ENCODE data around the gene PDE3A. TPM values are rescaled to one million over a fixed set of nuclear protein-coding genes. Genes with fewer than 3 reads are reported as not detected.
A peak's percentile ranks its signal among the peaks of the same experiment; 100 is the strongest.

PDE3A gene
- total RNA-seq, 4 donors from 2014 or later, result 7.7 to 75.8 (median 18.7) TPM

- H3K27me3 ChIP-seq, result no peaks in the 10 kb centered on the region
- intact Hi-C loops (cut with DNase I; ENCODE audit: low total_unique reads), result no loop called here
- TF ChIP-seq POLR2A (IDR thresholded peaks at IDR 0.05) (no peak), CTCF (IDR thresholded peaks at IDR 0.05) (no peak)
- no peaks in the 10 kb centered on the region for H3K4me1 ChIP-seq
- DNase-seq, result no peak
- H3K9me3 ChIP-seq, result no peaks in the 10 kb centered on the region
- no peak overlapping the region for H3K4me3 ChIP-seq
- H3K36me3 ChIP-seq, result no peaks in the 10 kb centered on the region
- H3K27ac ChIP-seq, result no peak overlapping the region
Observed at GRCh38 chr12:20620261-20620660, 251.9 kb downstream of the PDE3A start.

- TF ChIP-seq POLR2A (IDR thresholded peaks at IDR 0.05), result no peak
- peak in 2 of 4 experiments; percentile 15 to 20 for TF ChIP-seq CTCF (IDR thresholded peaks at IDR 0.05)
- Histone ChIP-seq H3K27ac (no peak overlapping the region), H3K4me3 (no peak overlapping the region), H3K27me3 (no peaks in the 10 kb centered on the region), H3K9me3 (no peaks in the 10 kb centered on the region), H3K4me1 (peaks cover 0 to 1% of the 10 kb centered on the region in 2 donors), H3K36me3 (no peaks in the 10 kb centered on the region)
- no peak for DNase-seq
- intact Hi-C loops (cut with DNase I; ENCODE audit: low total_unique reads), result no loop called here
Observed at GRCh38 chr12:20624718-20625117, 256.4 kb downstream of the PDE3A start.

DNA sequence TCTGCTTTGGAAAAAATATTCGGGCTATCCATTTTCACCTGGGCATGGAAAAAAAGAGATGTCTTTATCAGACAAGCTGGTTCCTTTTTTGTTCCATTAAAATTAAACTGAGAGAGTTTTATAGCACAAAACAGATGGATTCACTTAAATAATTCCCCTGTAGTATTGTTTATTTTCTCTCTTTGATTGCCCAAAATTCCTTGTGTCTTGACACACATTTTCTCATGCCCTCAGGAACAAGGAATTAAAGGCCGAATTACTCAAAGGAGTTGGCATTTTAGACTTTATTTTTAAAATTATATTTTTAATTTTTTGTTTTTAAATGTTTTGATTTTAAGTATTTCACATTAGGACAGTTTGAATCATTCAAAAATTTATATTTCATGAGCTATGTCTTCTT, 257.2 kb downstream of the PDE3A start:
- no peak for DNase-seq
- no peak for TF ChIP-seq CTCF (IDR thresholded peaks at IDR 0.05)
- no peak for TF ChIP-seq POLR2A (IDR thresholded peaks at IDR 0.05)
- H3K9me3 ChIP-seq, result no peaks in the 10 kb centered on the region
- intact Hi-C loops (cut with DNase I; ENCODE audit: low total_unique reads), result no loop called here
- no peak overlapping the region for H3K27ac ChIP-seq
- H3K36me3 ChIP-seq, result no peaks in the 10 kb centered on the region
- peaks cover 0 to 4% of the 10 kb centered on the region in 2 donors for H3K4me1 ChIP-seq
- H3K27me3 ChIP-seq, result no peaks in the 10 kb centered on the region
- H3K4me3 ChIP-seq, result no peak overlapping the region

GRCh38 chr12:20627001-20627588, 258.8 kb downstream of the PDE3A start:
- Histone ChIP-seq H3K27ac (no peak overlapping the region), H3K36me3 (no peaks in the 10 kb centered on the region), H3K4me1 (peaks cover 0 to 4% of the 10 kb centered on the region in 2 donors), H3K27me3 (no peaks in the 10 kb centered on the region), H3K9me3 (no peaks in the 10 kb centered on the region), H3K4me3 (no peak overlapping the region)
- no peak for DNase-seq
- intact Hi-C loops (cut with DNase I; ENCODE audit: low total_unique reads), result no loop called here
- no peak for TF ChIP-seq CTCF (IDR thresholded peaks at IDR 0.05)
- no peak for TF ChIP-seq POLR2A (IDR thresholded peaks at IDR 0.05)

- Histone ChIP-seq H3K4me1 (peaks cover 0 to 4% of the 10 kb centered on the region in 2 donors), H3K27me3 (no peaks in the 10 kb centered on the region), H3K27ac (no peak overlapping the region), H3K36me3 (no peaks in the 10 kb centered on the region), H3K9me3 (no peaks in the 10 kb centered on the region), H3K4me3 (no peak overlapping the region)
- TF ChIP-seq CTCF (IDR thresholded peaks at IDR 0.05) (no peak), POLR2A (IDR thresholded peaks at IDR 0.05) (no peak)
- intact Hi-C loops (cut with DNase I; ENCODE audit: low total_unique reads), result no loop called here
- DNase-seq, result no peak
Observed at GRCh38 chr12:20628226-20628787, 260.0 kb downstream of the PDE3A start.
